Neural crest cell (in vitro differentiated cells): ENCODE data around the gene PTPN6. TPM values are rescaled to one million over a fixed set of nuclear protein-coding genes. Genes with fewer than 3 reads are reported as not detected.

Experiments used
- DNase-seq: peaks from one replicate; pipeline ENCODE4 v3.0.0; 2021; ENCODE audit warnings: low read depth, mixed read lengths, low spot score
- H3K27ac Mint-ChIP-seq: one replicate; pipeline ENCODE4 v1.8.0; 2021; ENCODE audit warnings: mild to moderate bottlenecking, mixed read lengths; ENCODE audit not compliant: unreplicated experiment
- H3K27me3 Mint-ChIP-seq: 2 replicates; pipeline ENCODE4 v1.8.0; 2021; ENCODE audit warnings: low read depth, mild to moderate bottlenecking, mixed read lengths
- H3K36me3 Mint-ChIP-seq: 2 replicates; pipeline ENCODE4 v1.8.0; 2021; ENCODE audit warnings: low read depth, mild to moderate bottlenecking, mixed read lengths
- H3K4me1 Mint-ChIP-seq: 2 replicates; pipeline ENCODE4 v1.8.0; 2021; ENCODE audit warnings: mixed read lengths
- H3K4me3 Mint-ChIP-seq: one replicate; pipeline ENCODE4 v1.8.0; 2021; ENCODE audit warnings: mild to moderate bottlenecking, mixed read lengths
- H3K9me3 Mint-ChIP-seq: 2 replicates; pipeline ENCODE4 v1.8.0; 2021; ENCODE audit warnings: mixed read lengths
- CTCF ChIP-seq: fragments of 200-600 bp; sonication (generic); conservative IDR thresholded peaks from 2 replicates; pipeline ENCODE4 v1.5.0; 2021; ENCODE audit warnings: antibody characterized with exemption, mild to moderate bottlenecking
- total RNA-seq: library from RNA; stranded (reverse); gene quantifications from 2 replicates; pipeline ENCODE4 v1.2.1, GENCODE V29; 2021

PTPN6 gene
- total RNA-seq, 1 donor from 2014 or later, result 1.1 TPM

GRCh38 chr12:6982532-6982931, 31.4 kb downstream of the PTPN6 start:
- no peak overlapping the region for H3K4me3 Mint-ChIP-seq
- no peak for DNase-seq
- TF ChIP-seq CTCF, result no peak
- no peaks in the 10 kb centered on the region for H3K27me3 Mint-ChIP-seq
- no peaks in the 10 kb centered on the region for H3K9me3 Mint-ChIP-seq
- H3K36me3 Mint-ChIP-seq, result peaks cover 11% of the 10 kb centered on the region
- H3K4me1 Mint-ChIP-seq, result peaks cover 3% of the 10 kb centered on the region
- peak overlapping the region; percentile 67 for H3K27ac Mint-ChIP-seq

GRCh38 chr12:6987956-6988553, 36.9 kb downstream of the PTPN6 start:
- Mint-ChIP-seq H3K27ac (no peak overlapping the region), H3K36me3 (peaks cover 10% of the 10 kb centered on the region), H3K4me3 (no peak overlapping the region), H3K27me3 (no peaks in the 10 kb centered on the region), H3K9me3 (no peaks in the 10 kb centered on the region), H3K4me1 (no peaks in the 10 kb centered on the region)
- no peak for TF ChIP-seq CTCF
- no peak for DNase-seq

- peaks cover 7% of the 10 kb centered on the region for H3K4me1 Mint-ChIP-seq
- H3K4me3 Mint-ChIP-seq, result no peak overlapping the region
- no peaks in the 10 kb centered on the region for H3K27me3 Mint-ChIP-seq
- H3K36me3 Mint-ChIP-seq, result peaks cover 10% of the 10 kb centered on the region
- no peak overlapping the region for H3K27ac Mint-ChIP-seq
- no peak for TF ChIP-seq CTCF
- no peaks in the 10 kb centered on the region for H3K9me3 Mint-ChIP-seq
- no peak for DNase-seq
Observed at GRCh38 chr12:6996040-6996441, 44.9 kb downstream of the PTPN6 start.

GRCh38 chr12:6998715-6999451, 47.7 kb downstream of the PTPN6 start:
- DNase-seq, result no peak
- TF ChIP-seq CTCF, result no peak
- H3K9me3 Mint-ChIP-seq, result no peaks in the 10 kb centered on the region
- H3K27me3 Mint-ChIP-seq, result no peaks in the 10 kb centered on the region
- H3K4me3 Mint-ChIP-seq, result no peak overlapping the region
- H3K36me3 Mint-ChIP-seq, result peaks cover 10% of the 10 kb centered on the region
- peaks cover 7% of the 10 kb centered on the region for H3K4me1 Mint-ChIP-seq
- H3K27ac Mint-ChIP-seq, result no peak overlapping the region

GRCh38 chr12:7001921-7002591, 50.9 kb downstream of the PTPN6 start:
- peaks cover 2% of the 10 kb centered on the region for H3K36me3 Mint-ChIP-seq

More at GRCh38 chr12:7001921-7002591, 50.9 kb downstream of the PTPN6 start:
- no peaks in the 10 kb centered on the region for H3K27me3 Mint-ChIP-seq
- no peaks in the 10 kb centered on the region for H3K9me3 Mint-ChIP-seq
- no peak for DNase-seq
- H3K27ac Mint-ChIP-seq, result no peak overlapping the region
- H3K4me3 Mint-ChIP-seq, result no peak overlapping the region
- no peak for TF ChIP-seq CTCF
- H3K4me1 Mint-ChIP-seq, result no peaks in the 10 kb centered on the region
